Stimulated activated CD8-positive, alpha-beta memory T cell treated with anti-CD3 and anti-CD28 coated beads, Interleukin-7, amount 100 ng/mL, for 48 hours (primary cell): ENCODE results near the gene TPCN2.

Experiments used
- DNase-seq, 2 donors: peaks; one replicate each; pipeline ENCODE4 v3.0.0-alpha.2; 2020; ENCODE audit warnings: low read depth in 1 of 2; ENCODE audit errors: extremely low read depth in 1 of 2

TPCN2 gene

DNA sequence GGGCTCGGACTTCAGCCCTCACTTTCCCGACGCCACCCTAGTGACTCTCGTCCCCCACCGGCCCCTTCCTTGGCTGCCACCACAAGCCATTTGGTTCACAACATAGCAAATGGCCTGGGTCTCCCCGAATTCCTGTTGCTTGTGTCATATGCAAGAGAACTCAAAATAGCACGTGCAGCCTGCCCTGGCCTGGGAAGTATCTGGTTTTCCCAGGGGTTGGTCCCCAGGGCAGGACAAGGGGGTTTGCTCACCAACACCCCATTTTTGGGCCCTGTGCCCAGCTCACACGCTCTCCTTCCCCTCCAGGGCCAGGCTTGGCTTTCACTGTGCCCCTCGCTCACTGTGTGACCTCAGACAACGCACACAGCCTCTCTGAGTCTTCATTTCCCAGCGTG is 12.8 kb upstream of the TPCN2 start:
- DNase-seq = no peak

DNA sequence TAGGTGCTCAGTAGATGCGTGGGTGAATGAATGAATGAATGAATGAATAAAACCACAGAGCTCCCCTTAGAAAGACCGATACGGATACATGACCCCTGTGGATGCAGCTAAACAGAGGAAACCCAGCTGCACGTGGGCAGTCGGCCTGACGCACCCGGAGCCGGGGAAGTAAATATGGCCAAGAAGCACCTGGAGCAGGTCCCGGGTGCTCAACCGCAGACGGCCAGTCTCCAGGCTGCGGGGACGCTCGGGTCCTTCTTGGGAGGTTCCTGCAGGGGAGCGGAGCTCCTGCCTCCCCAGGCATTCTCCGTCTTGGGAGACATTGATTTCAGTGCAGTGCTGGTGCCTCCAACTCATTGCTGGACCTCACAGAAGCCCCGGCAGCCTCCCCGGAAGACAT is 11.7 kb upstream of the TPCN2 start:
- DNase-seq = no peak

DNA sequence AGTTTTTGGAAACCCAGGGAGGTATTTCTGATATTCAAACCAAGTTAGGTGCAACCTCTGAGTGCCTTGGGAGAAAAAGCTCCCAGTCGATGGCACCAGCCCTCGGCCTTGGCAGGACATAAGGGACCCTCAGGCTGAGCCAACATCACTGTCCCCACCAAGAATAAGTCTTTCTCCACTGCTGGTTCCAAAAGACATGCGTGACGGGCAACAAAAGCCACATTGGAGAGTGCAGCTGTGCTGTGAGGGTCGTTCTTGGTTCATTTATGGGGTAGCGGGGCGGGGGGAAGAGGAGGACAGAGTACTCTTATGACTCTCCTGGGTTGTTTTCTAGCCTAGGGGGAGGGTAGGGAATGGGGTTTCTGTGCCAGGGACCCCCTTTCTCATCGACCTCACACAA is 11.2 kb upstream of the TPCN2 start:
- DNase-seq = no peak

DNA sequence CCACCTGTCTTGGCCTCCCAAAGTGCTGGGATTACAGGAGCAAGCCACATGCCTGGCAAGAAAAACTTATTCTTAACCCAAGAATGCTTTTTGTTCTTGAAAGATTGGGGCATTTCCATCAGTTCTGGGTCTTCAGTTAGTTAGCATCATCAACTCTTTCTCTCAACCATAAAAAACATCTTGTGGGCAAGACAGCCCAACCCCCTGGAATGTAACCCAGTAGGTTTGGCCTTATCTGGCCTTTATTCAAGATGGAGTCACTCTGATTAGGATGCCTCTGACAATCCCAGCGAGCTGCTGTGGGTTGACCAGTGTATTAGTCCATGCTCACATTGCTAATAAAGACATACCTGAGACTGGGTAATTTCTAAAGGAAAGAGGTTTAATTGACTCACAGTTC is 9.2 kb upstream of the TPCN2 start:
- DNase-seq = no peak

DNA sequence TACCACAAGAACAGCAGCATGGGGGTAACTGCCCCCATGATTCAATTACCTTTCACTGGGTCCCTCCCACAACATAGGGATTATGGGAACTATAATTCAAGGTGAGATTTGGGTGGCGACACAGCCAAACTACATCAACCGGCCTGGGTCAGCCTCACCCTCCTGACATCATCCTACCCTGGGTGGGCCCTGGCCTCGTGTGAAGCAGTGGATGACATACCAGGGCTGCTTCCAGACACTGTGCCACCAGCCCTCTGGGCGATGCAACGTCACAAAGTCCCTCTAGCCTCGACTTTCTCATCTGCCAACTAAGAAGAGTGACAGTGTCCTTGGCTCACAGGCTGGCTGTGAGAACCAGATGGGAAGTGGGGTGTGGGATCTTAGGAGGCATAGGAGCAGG is 8.7 kb upstream of the TPCN2 start:
- DNase-seq = no peak

DNA sequence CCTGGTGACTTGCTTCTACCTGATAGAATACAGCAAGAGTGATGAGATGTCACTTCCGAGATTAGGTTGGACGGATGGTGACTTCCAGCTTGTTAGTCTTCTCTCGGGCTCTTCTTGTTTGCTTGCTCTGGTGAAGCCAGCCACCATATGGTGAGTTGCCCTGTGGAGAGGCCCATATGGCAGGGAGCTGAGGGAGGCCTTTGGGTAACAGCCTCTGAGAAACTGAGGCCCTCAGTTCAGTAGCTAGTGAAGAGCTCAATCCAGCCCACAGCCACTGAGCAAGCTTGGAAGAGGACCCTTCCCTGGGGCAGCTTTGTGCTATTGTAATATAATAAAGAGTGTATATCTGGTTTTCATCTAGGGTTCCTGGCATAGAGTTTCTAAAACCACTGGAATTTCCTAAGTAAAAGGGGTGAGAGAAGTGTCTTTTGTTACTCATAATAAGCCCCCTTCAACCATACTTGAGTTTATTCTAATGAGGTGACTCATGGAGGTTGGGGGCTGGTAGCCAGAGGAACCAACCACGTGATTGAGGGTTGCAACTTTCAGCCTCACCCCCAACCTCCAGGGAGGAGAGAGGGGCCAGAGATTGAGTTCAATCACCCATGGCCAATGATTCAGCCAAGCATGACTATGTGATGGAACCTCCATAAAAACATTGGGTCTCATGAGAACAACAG is 8.0 kb upstream of the TPCN2 start:
- DNase-seq = peak in 1 of 2 donors; percentile 57

DNA sequence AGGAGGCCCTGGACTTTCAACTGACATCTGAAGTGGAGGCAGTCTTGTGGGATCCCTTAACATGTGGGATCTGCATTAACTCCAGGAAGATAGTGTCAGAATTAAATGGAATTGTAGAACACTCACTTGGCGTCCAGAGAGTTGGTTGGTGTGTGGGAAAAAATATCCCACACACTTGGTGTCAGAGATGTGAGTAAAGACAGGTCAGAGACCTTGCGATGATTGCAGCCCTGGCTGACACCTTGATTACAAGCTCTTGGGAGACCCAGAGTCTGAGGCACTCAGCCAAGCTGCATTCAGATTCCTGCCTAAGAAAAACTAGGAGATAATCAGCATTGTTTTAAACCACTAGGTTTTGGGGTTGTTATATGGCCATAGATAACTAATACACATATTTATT is 7.2 kb upstream of the TPCN2 start:
- no peak for DNase-seq

DNA sequence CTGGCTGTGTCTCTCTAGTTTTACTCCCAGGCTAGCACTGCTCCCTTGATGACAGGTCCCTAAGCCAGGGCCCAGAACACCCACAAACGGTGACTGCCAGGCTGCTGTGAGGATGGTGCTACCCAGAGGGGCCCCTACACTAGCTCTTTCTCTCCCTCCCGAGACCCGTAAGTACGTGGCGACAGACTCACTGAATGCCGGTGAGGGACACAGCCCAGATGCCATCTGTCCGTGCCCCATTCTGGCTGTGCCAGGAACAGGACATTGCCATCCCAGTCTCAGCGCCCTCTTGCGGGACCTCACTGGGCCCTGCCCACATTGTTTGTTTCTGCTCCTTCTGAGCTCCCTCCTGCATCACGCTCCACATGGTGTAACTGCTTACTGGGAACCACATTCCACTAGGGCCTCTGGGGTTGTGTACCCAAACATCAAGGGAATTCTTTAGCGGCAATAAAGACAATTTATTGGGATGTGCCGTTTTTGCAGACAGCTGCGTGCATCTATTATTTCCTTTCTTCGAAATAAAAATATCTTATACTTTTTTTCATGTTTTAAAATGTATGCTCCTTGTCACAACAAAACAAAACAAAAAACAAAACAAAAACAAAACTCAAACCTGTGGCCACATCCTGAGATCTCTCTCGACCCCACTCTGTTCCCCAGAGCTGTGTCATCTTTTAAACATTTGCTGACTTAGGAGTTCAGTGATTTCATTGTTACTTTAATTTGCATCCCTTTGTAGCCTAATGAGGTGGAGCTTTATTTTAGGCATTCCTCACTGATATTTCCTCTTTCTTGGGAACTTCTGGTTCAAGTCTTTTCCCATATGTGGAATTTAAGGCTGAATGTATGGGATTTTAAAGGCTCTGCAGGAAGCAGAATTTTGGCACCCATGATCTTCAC is 4.4 kb upstream of the TPCN2 start:
- no peak for DNase-seq

DNA sequence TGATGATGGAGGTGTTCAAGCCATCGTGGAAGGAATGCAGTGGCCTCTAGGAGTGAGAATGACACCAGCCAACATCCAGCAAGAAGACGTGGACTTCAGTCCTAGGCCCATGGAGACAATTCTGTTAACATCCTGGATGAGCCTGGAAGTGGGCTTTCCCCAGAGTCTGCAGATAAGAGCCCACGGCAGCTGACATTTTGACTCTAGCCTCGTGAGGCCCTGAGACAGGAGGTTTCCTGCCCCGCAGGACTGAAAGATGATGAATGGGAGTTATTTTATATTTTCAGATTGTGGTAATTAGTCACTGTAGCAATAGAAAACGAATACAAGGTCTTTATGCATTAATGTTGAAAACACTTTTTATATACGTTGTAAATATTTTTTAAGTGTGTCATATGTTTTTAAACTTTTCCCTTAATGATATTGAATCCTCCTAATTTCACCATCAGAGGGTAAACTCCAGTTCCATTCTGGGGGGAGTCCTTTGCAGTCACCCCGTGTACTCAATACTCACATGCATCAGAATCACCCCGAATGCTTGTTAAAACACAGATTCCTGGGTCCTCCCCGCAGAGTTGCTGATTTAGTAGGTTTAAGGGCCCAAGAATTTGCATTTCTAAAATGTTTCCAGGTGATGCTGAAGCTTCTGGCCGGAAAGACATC is 570 bp upstream of the TPCN2 start:
- no peak for DNase-seq

DNA sequence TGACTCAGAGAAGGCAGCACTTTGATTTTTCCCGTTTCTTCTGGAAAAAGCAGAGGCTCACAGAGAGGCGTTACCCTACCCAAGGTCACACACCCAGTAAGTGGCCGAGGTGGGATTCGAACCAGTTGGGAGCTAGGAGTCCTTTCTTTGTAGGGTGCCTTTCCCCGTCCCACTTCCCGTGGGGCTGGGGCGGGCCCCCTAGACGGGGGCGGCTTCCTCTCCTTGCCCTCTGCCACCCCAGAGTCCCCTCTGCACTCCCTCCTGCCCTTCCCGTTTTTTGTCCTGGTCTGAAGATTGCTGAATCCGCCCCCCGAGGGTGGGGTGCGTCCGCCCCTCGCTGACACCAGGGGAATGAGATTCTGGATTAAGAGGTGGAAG is 747 bp downstream of the TPCN2 start:
- DNase-seq = no peak

DNA sequence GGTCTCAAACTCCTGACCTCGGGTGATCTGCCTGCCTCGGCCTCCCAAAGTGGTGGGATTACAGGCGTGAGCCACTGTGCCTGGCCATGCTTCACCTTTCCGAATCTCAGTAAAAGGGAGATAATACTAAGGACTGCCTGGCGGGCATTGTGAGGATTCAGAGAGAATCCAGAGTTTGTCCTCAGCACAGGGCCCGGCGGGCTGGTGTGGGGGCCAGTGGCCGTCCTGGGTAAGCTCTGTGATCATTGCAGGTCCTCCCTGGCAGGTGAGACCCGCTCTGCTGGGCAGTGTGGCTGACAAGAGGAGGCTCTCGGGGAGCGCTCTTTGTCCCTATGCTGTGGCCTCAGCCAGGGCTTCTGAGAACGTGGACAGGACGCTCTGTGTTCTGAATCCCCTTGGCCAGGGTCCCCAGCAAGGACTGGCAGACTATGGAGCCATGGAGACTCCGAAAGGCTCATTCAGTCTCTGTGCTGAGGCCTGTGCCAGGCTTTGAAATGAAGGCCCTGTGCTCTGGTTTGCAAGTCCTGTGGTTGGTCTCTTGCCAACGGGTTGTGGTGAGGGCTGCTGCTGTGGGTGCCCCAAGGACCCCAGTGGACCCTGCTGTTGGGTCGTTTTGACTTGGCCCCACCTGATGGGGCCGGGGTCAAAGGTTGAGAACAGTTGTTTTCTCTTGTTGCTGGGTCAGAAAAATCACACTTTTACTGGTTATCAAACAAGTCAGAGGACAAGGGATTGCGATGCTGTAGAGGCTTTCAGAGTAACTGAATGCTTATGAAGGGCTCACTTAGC is 2.1 kb downstream of the TPCN2 start:
- DNase-seq = no peak

DNA sequence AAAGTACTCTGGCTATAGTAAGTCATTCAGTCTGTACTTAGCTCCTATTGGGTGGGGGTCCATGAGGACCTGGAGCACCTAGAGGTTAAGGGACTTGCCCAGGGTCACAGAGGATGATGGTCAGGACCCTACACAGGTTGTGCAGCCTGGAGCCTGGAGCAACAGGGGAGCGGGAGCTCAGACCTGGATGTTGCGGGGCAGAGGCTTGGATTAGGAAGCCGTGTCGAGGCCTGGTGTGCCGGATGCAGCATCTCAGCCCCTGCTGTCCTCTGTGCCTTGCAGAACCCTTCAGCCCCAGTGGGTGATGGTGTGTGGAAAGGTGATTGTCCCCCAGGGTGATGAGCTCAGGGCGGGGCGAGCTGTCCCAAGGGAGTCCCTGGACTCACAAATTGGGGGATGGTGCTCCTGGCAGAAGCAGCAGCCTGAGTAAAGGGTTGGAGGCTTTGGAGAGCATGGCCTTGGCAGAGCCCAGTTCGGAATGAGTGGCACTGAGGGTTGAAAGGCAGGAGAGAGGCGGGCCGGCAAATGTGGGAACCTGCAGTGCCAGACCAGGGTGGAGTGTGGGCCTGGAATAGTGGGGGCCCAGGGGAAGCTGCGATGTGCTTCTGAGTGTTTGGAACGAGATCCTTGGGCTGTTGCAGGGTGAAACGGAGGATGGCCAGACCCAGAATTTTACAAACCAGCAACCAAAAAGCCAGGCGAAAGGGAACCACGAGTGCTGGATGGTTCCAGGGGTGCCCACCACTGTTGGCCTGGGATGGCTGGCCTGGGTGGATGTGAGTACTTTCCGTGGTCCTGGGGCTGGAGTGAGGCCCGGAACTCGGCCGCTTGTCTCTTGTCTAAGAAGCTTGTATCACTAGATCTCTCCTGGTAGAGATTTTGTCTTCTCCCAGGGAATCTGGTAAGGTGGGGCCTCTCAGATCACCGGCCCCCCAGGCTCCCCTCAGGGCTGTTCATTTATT is 2.9 kb downstream of the TPCN2 start:
- DNase-seq = no peak

DNA sequence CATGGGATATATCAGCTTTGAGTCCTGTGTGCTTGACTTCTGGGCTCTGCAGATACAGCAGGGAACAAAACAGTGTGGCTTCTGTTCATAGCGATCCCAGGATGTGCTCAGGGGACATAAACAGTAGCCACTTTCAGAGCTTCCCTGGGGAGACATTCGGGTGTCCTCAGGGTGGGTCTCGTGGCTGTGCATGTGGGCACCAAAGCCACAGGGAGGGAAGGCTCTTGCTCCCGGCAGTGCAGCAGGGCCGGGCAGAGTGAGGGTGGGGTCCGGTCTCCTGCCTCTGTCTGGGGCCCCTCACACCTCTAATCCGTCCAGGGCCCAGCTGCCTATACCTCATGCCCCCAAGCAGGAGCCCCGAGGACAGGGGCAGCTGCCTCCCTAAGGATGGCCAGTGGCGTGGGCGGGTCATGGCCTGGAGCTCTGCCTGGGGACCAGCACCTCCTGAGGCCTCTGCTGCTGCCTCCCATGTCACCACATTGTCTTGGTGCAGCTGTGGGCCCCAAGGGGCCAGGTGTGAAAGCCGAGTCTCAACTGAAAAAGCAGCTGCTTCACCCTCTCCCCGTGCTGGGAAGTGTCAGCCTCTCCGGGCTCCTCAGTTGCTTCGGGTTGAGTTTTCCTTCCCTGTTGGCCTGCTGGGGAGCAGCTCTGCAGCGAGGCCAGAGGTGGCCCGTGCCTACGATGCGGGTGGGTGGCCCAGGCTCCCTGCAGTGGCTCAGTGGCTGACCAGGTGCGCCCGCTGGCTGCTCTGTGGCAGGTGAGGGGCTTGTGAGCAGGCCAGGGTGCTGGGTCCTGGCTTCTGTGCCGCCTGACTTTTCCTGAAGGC is 3.8 kb downstream of the TPCN2 start:
- DNase-seq = no peak

DNA sequence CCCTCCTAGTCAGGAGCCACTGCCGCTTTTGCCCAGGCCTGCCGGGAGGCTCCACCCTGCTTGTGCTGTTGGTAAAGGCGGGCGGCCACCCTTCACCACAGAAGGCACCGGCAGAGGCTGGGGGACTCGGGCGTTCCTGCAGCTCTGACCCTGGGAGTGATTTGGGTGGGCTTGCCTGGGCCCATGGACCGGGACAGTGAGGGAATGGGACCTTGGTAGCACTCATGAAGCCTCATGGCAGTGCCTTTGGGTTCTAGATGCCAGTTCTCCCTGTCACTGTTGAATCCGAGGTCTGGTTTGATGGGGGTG is 4.4 kb downstream of the TPCN2 start:
- DNase-seq = no peak

DNA sequence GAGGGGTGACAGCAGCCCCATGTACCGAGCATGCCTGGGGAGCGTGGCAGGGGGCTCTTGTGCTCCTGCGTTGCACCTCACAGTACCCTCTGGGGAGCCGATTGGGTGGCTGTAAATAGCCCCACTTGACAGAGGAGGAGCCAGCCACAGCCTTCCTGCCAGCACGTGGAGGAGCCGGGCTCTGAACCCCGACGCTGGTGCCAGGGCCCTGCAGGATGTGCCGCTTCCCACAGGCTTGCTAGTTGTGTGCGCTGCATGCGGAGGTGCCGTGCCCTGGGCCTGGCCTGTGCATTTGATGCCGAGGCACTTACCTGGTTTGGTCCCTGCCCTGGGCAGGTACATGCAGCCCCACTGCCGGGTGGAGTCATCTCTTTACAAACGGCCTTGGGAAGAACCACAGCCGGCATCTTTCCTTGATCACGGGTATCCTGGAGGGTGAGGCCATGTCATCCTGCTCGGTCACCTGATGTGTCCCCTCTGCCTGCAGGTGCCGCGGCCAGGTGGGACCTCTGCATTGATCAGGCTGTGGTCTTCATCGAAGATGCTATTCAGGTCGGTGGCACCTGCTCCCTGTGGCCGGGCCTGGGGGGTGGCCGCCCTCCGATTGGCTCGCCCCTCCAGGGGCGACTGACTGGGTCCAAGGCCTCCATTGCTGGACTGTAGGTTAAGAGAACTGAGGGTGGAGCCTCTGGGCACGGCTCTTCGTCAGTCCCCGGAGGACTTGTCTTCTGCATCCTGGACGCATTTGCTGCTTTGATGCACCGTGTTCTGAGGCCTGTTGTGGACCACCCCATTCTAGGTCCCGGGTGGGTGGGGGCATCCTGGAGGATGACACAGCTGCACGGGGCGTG is 5.0 kb downstream of the TPCN2 start:
- no peak for DNase-seq

DNA sequence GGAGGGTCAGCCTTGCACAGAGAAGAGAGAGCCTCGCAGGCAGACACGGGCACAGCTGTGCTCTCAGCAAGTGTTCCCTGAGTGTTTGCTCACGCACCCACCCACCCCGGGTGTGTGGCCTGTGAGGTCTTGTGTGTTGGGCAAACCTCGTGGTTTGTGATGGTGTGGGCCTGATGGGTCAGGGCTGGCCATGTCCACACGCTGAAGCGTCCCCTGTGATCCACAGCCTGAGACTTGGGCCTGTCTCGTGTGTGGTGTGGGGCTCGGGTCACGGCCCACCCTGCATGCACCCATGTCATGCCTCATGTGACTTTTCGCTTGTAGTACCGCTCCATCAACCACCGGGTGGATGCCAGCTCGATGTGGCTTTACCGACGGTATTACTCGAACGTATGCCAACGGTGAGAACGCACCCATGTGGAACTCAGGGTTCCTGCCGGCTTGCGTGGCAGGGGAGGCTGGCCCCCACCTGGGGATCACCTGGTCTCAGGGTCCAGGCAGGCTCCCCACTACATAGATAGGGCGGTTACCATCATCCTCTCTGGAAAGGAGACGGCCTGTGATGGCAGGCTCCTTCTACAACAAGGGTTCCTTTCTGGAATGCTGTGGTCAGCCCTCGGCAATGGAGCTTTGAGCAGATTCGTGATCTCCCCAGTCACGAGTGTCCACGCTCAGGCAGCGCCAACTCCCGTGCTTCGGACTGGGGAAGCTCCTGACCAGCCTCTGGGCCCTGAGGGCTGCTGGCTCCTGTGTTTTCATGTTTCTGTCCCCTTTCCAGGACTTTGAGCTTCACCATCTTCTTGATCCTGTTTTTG is 5.9 kb downstream of the TPCN2 start:
- no peak for DNase-seq

DNA sequence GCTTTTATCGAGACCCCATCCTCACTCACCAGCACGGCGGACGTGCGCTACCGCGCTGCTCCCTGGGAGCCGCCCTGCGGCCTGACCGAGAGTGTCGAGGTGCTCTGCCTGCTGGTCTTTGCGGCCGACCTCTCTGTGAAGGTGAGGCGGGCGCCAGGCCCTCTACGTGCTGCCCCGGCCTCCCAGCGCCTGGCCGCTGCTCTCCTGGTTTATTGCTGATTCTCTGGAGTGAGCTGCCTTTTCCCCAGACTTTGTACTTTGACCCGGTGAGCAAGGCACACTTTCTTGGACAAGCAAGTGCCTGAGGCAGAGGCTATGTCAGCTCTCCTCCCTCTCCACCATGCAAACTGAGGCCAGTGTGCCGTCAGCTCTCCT is 6.5 kb downstream of the TPCN2 start:
- no peak for DNase-seq
